A673 (cell line): ENCODE results near the gene SPTLC3. TPM values are rescaled to one million over a fixed set of nuclear protein-coding genes. Genes with fewer than 3 reads are reported as not detected.

ENCODE experiments used
- BruUV-seq: library from RNA; stranded (reverse); fragments of 400-500 nt; replicated peaks from 2 replicates; lab custom pipeline; 2021; lab: Mats Ljungman, UMichigan
- CTCF ChIA-PET: fragments of 300-600 bp; sonication (Branson Sonifier 250); formaldehyde crosslinking; loops from one replicate; lab custom pipeline; 2022; ENCODE audit warnings: antibody characterized with exemption; lab: Charles Lee
- POLR2A ChIA-PET: fragments of 300-600 bp; sonication (Branson Sonifier 250); formaldehyde crosslinking; loops from one replicate; lab custom pipeline; 2022; ENCODE audit warnings: antibody characterized with exemption; ENCODE audit not compliant: low non-redundant PET; lab: Charles Lee
- DNase-seq: peaks from one replicate; pipeline ENCODE4 v3.0.0-alpha.2; 2015; ENCODE audit warnings: low spot score
- H3K27ac ChIP-seq: fragments of 200-600 bp; sonication (generic); 2 replicates; pipeline ENCODE4 v1.5.1; 2016; ENCODE audit warnings: mixed run types, low read depth, mild to moderate bottlenecking, mixed read lengths, antibody characterized with exemption, low read length; ENCODE audit not compliant: poor library complexity, severe bottlenecking
- H3K27me3 ChIP-seq: fragments of 200-600 bp; sonication (generic); replicated peaks from 2 replicates; pipeline ENCODE4 v1.6.1; 2017; ENCODE audit warnings: mixed run types, low read depth, mild to moderate bottlenecking, mixed read lengths, antibody characterized with exemption, low read length; ENCODE audit not compliant: insufficient read depth, poor library complexity
- H3K36me3 ChIP-seq: fragments of 200-600 bp; sonication (generic); 2 replicates; pipeline ENCODE4 v1.6.1; 2016; ENCODE audit warnings: mixed run types, mild to moderate bottlenecking, mixed read lengths, antibody characterized with exemption, low read length; ENCODE audit not compliant: insufficient read depth, poor library complexity, severe bottlenecking
- H3K4me1 ChIP-seq: fragments of 200-600 bp; sonication (generic); 2 replicates; pipeline ENCODE4 v1.6.1; 2017; ENCODE audit warnings: mixed run types, mild to moderate bottlenecking, mixed read lengths, antibody characterized with exemption, low read length; ENCODE audit not compliant: insufficient read depth, poor library complexity, severe bottlenecking
- H3K4me3 ChIP-seq: fragments of 200-600 bp; sonication (generic); 2 replicates; pipeline ENCODE4 v1.5.1; 2016; ENCODE audit warnings: low read depth, mixed run types, mild to moderate bottlenecking, mixed read lengths, low read length; ENCODE audit not compliant: poor library complexity, severe bottlenecking
- H3K9me3 ChIP-seq: fragments of 200-600 bp; sonication (generic); 2 replicates; pipeline ENCODE4 v1.6.1; 2016; ENCODE audit warnings: mixed run types, low read depth, mild to moderate bottlenecking, mixed read lengths, antibody characterized with exemption, low read length; ENCODE audit not compliant: poor library complexity, severe bottlenecking
- EZH2 ChIP-seq: fragments of 200-600 bp; sonication (generic); IDR thresholded peaks from 2 replicates; pipeline ENCODE4 v1.6.1; 2017; ENCODE audit warnings: borderline replicate concordance, low read depth, mild to moderate bottlenecking, mixed read lengths, antibody characterized with exemption, low read length; ENCODE audit not compliant: poor library complexity, severe bottlenecking
- intact Hi-C: fragments of 100-400 bp; cut with micrococcal nuclease; formaldehyde crosslinking; loops from one replicate; pipeline ENCODE4 v1.10.0; 2022; ENCODE audit not compliant: unreplicated experiment
- total RNA-seq: library from RNA; stranded (reverse); gene quantifications from 2 replicates; pipeline ENCODE4 v1.2.3, GENCODE V29; 2021
- TF ChIP-seq, protein P1 (sequence below): fragments of 300-800, 200-600 bp; sonication (generic); conservative IDR thresholded peaks from 2 replicates; pipeline ENCODE4 v1.5.1; 2017; ENCODE audit warnings: low read depth, mild to moderate bottlenecking, antibody characterized with exemption, low read length, moderate library complexity, mixed read lengths

The SPTLC3 gene
- total RNA-seq, 1 experiment from 2014 or later: 0.06 TPM

DNA sequence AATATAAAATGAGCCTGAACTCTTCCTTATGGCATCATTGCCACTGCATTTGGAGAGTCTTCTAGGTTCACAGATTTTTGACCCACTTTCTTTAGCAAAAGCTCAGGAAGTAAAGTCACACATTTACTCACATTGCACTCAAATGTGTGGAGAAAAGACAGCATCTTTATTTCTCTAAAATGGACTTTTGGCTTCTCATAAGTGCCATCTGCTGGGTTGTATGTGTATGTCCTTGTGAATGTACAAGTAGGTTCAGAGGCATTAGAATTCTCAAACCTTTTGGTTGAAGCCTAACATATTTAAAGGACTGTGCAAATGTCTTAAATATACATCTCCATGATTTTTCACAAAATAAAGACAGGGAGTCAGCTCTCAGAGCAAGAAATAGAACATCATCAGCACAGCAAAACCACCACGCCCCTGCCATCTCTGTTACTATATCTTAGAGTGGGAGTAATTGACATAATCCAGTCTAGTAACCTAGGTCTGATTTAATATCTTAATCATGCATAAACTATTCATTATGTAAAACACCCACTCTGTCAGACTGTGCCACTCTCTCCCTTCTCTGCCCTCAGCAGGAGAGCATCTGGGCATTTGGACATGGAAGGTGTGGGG, 42.2 kb upstream of the SPTLC3 start:
- Histone ChIP-seq H3K27me3 (no peaks in the 10 kb centered on the region), H3K36me3 (no peaks in the 10 kb centered on the region), H3K27ac (no peak overlapping the region), H3K4me3 (no peak overlapping the region), H3K4me1 (no peaks in the 10 kb centered on the region), H3K9me3 (no peaks in the 10 kb centered on the region)
- BruUV-seq: no TSS peak
- no peak for TF ChIP-seq EZH2
- TF ChIP-seq, protein P1, sequence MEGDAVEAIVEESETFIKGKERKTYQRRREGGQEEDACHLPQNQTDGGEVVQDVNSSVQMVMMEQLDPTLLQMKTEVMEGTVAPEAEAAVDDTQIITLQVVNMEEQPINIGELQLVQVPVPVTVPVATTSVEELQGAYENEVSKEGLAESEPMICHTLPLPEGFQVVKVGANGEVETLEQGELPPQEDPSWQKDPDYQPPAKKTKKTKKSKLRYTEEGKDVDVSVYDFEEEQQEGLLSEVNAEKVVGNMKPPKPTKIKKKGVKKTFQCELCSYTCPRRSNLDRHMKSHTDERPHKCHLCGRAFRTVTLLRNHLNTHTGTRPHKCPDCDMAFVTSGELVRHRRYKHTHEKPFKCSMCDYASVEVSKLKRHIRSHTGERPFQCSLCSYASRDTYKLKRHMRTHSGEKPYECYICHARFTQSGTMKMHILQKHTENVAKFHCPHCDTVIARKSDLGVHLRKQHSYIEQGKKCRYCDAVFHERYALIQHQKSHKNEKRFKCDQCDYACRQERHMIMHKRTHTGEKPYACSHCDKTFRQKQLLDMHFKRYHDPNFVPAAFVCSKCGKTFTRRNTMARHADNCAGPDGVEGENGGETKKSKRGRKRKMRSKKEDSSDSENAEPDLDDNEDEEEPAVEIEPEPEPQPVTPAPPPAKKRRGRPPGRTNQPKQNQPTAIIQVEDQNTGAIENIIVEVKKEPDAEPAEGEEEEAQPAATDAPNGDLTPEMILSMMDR: peak; percentile 43; the same call in 1 of the 2 replicates
- peak; percentile 39 for DNase-seq
- intact Hi-C loops: loop anchor here (2.0 kb wide), 1 partner anchor 42 kb away; no protein-coding TSS in a partner anchor
- ChIA-PET CTCF (interaction anchor here (1.2 kb wide), 1 partner anchor 41 kb away, joined by 3 read pairs; no protein-coding TSS in a partner anchor), POLR2A (no interaction called here)

GRCh38 chr20:12967932-12968331, 40.8 kb upstream of the SPTLC3 start:
- no TSS peak for BruUV-seq
- no peak for TF ChIP-seq EZH2
- TF ChIP-seq, protein P1: no peak
- Histone ChIP-seq H3K4me1 (no peaks in the 10 kb centered on the region), H3K9me3 (no peaks in the 10 kb centered on the region), H3K27me3 (no peaks in the 10 kb centered on the region), H3K36me3 (no peaks in the 10 kb centered on the region), H3K4me3 (no peak overlapping the region), H3K27ac (no peak overlapping the region)
- intact Hi-C loops: loop anchor here (2.0 kb wide), 1 partner anchor 43 kb away; no protein-coding TSS in a partner anchor
- DNase-seq: no peak
- ChIA-PET CTCF (no interaction called here), POLR2A (no interaction called here)

DNA sequence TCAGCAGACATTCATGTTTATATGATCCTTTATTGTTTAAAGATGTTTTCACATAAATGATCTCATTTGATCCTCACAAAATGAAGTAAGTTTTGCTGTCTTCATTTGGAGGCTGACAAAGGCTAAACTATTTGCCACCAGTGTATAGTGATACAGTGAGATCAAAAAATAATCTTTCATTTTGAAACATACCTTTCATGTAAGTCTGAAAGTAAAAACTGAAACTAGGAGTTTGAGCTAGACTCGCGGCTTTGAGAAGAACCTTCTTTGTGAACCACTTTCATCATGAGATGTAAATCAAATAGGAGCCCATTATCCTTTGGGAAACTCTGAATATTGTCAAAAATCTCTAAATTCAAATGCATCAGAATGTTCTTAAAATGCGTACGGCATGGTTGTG, 40.3 kb upstream of the SPTLC3 start:
- Histone ChIP-seq H3K27ac (no peak overlapping the region), H3K9me3 (no peaks in the 10 kb centered on the region), H3K4me3 (no peak overlapping the region), H3K27me3 (no peaks in the 10 kb centered on the region), H3K4me1 (no peaks in the 10 kb centered on the region), H3K36me3 (no peaks in the 10 kb centered on the region)
- BruUV-seq: no TSS peak
- CTCF ChIA-PET: no interaction called here
- intact Hi-C loops: no loop called here
- DNase-seq: no peak
- no peak for TF ChIP-seq EZH2
- TF ChIP-seq, protein P1: no peak
- POLR2A ChIA-PET: no interaction called here
